WI38 (cell line): Measurements from ENCODE around the gene B4GAT1.
A peak's percentile ranks its signal among the peaks of the same experiment; 100 is the strongest.

Experiments
- H3K4me3 ChIP-seq: 2 replicates; pipeline ENCODE4 v1.5.1; 2011; ENCODE audit warnings: low read depth, mild to moderate bottlenecking, control low read depth, low read length
- TF ChIP-seq, protein P1 (sequence below): IDR thresholded peaks from 2 replicates; pipeline ENCODE4 v1.5.1; 2012; ENCODE audit warnings: low read depth, mild to moderate bottlenecking, control low read depth, low read length

B4GAT1 gene

DNA sequence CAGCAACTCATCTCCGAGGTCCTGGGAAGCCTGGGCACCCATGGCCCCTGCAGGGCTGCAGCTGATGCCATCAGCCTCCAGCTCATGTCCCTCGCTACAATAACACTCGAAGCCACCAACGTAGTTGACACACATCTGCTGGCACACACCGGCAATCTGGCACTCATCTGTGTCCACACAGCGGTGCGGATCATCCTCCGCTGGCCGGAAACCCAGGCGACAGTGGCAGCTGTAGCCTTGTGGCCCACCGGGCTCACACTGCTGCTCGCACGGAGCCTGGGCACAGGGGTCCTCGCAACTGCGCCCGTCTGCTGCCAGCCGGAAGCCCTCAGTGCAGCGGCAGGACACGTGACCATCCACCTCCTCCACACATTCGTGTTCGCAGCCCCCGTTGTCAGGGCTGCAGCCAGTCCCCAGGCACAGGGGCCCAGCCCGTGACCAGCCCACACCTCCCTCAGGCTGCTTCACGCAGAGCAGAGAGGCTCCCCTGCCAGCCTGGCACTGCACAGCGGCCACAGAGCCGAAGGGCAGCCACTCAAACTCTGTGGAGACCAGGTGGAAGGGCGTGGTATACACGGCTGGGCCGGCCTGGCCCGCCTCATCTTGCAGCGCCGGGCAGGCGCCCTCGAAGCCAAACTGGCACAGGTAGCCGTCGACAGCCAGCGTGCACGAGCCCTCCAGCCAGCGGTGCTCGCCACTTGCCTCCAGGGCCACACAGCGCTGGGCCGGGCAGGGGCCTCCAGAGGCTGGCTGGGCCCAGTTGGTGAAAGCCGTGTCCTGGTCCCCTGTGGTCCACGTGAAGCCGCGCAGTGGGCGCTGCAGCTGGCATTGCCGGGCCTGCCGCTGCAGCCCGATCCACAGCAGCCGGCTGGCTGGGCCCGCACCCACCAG lies 31.3 kb downstream of the B4GAT1 start:
- H3K4me3 ChIP-seq, result peak overlapping the region; percentile 58
- TF ChIP-seq, protein P1, sequence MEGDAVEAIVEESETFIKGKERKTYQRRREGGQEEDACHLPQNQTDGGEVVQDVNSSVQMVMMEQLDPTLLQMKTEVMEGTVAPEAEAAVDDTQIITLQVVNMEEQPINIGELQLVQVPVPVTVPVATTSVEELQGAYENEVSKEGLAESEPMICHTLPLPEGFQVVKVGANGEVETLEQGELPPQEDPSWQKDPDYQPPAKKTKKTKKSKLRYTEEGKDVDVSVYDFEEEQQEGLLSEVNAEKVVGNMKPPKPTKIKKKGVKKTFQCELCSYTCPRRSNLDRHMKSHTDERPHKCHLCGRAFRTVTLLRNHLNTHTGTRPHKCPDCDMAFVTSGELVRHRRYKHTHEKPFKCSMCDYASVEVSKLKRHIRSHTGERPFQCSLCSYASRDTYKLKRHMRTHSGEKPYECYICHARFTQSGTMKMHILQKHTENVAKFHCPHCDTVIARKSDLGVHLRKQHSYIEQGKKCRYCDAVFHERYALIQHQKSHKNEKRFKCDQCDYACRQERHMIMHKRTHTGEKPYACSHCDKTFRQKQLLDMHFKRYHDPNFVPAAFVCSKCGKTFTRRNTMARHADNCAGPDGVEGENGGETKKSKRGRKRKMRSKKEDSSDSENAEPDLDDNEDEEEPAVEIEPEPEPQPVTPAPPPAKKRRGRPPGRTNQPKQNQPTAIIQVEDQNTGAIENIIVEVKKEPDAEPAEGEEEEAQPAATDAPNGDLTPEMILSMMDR, result no peak

DNA sequence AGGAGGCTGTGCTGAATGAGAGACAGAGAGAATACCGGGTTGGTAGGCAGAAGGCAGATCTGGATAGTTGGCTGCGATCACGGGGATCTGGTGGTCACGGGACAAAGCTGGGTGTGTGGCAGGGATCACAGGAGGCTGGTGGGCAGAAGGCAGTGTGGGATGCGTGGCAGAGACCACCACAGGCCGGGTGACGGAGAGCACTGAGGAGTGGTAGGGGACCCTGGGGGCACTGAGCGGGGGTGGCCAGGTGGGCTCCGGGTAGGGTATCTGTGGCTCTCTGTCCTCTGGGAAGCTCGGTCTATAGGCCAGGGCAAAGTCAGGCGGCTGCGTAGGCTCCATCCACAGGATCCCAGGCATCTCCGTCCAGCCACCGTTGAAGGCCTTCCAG lies 31.9 kb downstream of the B4GAT1 start:
- H3K4me3 ChIP-seq, result peak overlapping the region; percentile 58

DNA sequence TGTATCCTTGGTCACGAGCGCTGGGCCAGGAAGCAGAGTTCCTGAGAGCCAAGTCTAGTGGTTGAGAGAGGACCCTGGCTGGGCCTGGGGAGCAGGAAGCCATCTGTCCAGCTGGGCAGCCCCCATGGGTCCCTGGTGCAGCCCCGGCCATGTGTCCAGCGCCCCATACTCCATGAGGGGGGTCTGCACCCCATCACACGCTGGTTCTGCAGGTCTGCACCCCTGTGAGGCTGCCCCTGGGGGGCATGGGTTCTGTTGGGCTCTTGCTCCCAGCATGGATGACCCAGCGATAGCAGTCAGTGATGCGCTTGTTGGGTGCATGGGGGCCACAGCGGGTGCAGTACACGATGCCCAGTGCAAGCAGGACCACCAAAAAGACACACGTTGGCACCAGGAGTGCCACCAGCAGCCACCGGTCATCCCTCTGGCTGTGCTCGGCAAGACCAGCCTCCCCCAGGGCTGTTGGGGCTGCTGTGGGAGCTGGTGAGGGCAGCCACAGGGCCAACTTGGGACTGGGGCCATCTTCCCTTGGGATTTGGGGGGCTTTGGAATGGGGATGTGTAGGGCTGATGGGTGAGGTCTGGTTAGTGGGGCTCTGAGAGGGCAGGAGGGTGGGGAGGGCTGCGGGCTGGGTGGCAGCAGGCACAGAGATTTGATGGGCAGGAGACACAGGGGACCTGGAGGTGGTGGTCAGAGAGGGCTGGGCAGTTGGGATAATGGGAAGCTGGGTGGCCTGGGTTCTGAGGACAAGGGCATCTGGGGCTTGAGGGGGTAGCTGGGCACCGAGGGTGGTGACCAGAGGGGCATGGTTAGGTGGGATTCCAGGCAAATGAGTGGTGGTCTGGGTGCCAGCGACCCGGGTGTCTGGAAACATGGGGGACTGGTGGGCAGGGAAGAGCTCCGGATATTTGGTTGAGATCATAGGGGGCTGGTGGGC lies 32.6 kb downstream of the B4GAT1 start:
- peak overlapping the region; percentile 58 for H3K4me3 ChIP-seq
- TF ChIP-seq, protein P1, result no peak

More for the DNA sequence above, 31.9 kb downstream of the B4GAT1 start:
- TF ChIP-seq, protein P1, result no peak

DNA sequence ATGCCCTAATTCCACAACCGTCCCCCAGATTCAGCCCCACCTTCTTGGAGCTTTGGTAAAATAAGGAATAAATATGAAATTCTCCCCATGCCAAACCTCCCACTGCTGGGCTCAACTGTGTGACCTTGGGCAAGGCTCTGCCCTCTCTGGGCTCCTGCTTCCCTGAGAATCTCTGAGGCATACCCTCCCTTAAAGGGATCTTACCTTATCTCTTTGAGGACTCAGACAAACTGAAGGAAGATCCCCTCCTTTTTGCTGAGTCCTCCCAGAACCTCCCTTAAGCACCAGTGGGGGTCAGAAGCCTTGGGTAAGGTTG lies 33.3 kb downstream of the B4GAT1 start:
- peak overlapping the region; percentile 58 for H3K4me3 ChIP-seq

DNA sequence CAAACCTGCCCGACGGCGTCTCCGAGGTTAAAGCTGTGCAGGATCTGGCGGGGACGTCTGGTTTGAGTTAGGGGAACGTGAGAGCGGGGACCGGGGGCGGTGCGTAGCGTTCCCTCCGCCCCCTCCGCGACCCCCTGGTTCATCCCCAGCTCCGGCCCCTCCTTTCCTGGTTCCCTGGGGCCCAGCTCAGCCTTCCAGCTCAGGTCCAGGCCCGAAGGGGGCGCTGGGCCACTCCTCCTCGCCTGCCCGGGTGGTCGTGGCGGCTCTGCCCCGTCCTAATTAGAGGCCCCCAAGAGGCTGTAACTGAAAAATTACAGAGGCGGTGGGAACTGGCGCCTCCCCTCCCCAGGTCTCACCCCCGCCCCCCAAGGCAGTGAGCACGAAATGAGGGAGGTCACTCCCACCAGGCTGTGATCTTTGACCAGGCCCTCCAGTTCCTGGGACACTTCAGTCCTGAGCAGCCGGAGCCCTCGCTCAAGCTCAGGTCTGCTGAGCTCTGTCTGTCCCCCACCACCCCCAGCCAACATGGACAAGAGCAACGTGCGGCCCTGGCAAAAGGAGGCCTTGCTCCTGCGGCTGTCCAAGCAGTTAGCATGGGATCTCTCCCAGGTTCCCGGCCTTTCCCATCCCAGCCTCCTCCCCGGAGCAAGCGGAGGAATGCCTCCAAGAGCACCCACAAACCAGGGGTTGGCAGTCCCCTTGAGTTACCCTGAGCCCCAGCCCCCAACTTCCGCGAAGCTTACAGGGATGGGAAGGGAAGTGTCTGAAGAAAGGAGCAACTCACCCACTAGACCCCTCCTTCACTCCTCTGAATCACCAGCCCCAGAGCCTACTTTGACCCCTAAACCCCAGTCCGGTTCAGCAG lies 33.9 kb downstream of the B4GAT1 start:
- TF ChIP-seq, protein P1, result peak; percentile 20
- peak overlapping the region; percentile 58 for H3K4me3 ChIP-seq

More for the DNA sequence above, 33.3 kb downstream of the B4GAT1 start:
- TF ChIP-seq, protein P1, result no peak

DNA sequence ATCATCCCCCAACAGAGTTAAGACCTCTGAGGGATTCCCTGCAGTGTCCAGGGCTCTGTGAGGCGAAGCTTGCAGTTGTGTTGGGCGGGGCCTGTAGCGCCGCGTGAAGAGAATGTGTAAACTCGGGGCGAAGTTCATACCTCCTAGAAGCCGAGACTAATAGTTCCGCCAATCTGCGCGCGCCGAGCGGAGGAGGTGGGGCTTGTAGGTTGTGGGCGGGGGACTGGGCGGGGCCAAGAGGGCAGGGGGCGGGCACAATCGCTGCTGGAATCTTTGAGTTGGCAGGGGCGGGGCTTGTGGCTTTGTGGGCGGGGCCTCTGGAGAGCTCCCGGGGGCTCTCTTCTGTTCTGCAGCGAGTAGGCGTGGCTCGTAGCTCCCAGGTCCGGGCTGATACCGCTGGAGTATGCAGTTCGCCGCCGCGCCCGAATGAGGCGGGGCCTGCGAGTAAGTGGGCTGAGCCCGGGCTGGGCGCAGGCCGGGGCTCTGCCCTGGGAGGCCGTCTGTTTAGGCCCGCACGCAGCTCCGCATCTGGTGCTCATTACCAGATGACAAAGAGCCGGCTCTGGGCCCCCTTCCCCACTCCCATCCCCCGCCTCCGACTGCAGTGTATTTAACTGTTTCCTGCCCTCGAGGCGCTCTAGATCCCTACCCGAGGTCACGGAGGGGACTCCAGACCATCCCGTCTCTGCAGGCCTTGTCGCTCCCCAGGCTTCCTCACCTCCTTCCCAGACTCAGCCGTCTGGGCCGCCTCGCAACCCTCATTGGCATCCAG lies 34.7 kb downstream of the B4GAT1 start:
- TF ChIP-seq, protein P1, result no peak
- peak overlapping the region; percentile 66 for H3K4me3 ChIP-seq
